ENCODE measurements around the gene IQSEC2. TPM values are rescaled to one million over a fixed set of nuclear protein-coding genes. Genes with fewer than 3 reads are reported as not detected.

IQSEC2 gene
- total RNA-seq, 1 donor from 2014 or later, result 3.4 TPM

DNA sequence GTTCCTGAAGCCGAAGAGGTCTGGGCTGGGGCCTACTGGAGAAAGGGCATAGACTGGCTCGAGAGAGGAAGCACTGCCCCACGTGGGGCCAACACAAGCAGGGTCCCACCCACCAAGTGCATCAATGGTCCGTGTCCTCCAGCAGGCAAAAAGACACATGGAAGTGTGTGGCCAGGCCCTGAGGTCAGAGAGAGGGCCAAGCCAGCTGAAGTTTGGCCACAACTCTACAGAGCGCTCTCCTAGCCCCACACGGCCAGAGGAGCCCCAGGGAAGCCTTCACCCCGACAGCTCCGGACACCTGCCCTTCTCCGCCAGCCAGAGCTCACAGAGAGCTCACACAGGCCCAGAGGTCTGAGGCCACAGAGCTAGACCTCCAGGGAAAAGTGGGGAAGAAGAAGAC, 47.8 kb downstream of the IQSEC2 start:
- DNase-seq (ENCODE audit: low read depth), result no peak
- Histone ChIP-seq H3K4me3 (ENCODE audit: low read depth, low read length) (no peak overlapping the region), H3K27me3 (ENCODE audit: control insufficient read depth, insufficient read depth, low read length) (no peaks in the 10 kb centered on the region), H3K36me3 (ENCODE audit: control insufficient read depth, insufficient read depth, low read length) (no peaks in the 10 kb centered on the region)
- TF ChIP-seq, protein P1, sequence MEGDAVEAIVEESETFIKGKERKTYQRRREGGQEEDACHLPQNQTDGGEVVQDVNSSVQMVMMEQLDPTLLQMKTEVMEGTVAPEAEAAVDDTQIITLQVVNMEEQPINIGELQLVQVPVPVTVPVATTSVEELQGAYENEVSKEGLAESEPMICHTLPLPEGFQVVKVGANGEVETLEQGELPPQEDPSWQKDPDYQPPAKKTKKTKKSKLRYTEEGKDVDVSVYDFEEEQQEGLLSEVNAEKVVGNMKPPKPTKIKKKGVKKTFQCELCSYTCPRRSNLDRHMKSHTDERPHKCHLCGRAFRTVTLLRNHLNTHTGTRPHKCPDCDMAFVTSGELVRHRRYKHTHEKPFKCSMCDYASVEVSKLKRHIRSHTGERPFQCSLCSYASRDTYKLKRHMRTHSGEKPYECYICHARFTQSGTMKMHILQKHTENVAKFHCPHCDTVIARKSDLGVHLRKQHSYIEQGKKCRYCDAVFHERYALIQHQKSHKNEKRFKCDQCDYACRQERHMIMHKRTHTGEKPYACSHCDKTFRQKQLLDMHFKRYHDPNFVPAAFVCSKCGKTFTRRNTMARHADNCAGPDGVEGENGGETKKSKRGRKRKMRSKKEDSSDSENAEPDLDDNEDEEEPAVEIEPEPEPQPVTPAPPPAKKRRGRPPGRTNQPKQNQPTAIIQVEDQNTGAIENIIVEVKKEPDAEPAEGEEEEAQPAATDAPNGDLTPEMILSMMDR (IDR thresholded peaks at IDR 0.05; ENCODE audit: insufficient read depth, low read length, severe bottlenecking), result no peak
- FAIRE-seq, result no peak

GRCh38 chrX:53230116-53230515, 51.3 kb downstream of the IQSEC2 start:
- no peak for FAIRE-seq
- TF ChIP-seq, protein P1 (IDR thresholded peaks at IDR 0.05; ENCODE audit: insufficient read depth, low read length, severe bottlenecking), result no peak
- Histone ChIP-seq H3K4me3 (ENCODE audit: low read depth, low read length) (no peak overlapping the region), H3K36me3 (ENCODE audit: control insufficient read depth, insufficient read depth, low read length) (no peaks in the 10 kb centered on the region), H3K27me3 (ENCODE audit: control insufficient read depth, insufficient read depth, low read length) (no peaks in the 10 kb centered on the region)
- no peak for DNase-seq (ENCODE audit: low read depth)

- TF ChIP-seq, protein P1 (IDR thresholded peaks at IDR 0.05; ENCODE audit: insufficient read depth, low read length, severe bottlenecking), result no peak
- Histone ChIP-seq H3K36me3 (ENCODE audit: control insufficient read depth, insufficient read depth, low read length) (peaks cover 1% of the 10 kb centered on the region), H3K27me3 (ENCODE audit: control insufficient read depth, insufficient read depth, low read length) (no peaks in the 10 kb centered on the region), H3K4me3 (ENCODE audit: low read depth, low read length) (no peak overlapping the region)
- FAIRE-seq, result no peak
- no peak for DNase-seq (ENCODE audit: low read depth)
Observed at GRCh38 chrX:53227224-53227765, 54.1 kb downstream of the IQSEC2 start.

GRCh38 chrX:53224860-53225797, 56.3 kb downstream of the IQSEC2 start, which contains the start of gene KDM5C:
Gene KDM5C (minus strand): TSS chrX:53225207. CDS start chrX:53224889, 318 bp downstream.
- TF ChIP-seq, protein P1 (IDR thresholded peaks at IDR 0.05; ENCODE audit: insufficient read depth, low read length, severe bottlenecking), result no peak
- H3K36me3 ChIP-seq (ENCODE audit: control insufficient read depth, insufficient read depth, low read length), result peaks cover 9% of the 10 kb centered on the region
- FAIRE-seq (no peak), DNase-seq (ENCODE audit: low read depth) (peak; percentile 69)
- peak within 1 kb of the TSS; percentile 83 for H3K4me3 ChIP-seq (ENCODE audit: low read depth, low read length)
- H3K27me3 ChIP-seq (ENCODE audit: control insufficient read depth, insufficient read depth, low read length), result no peaks in the 10 kb centered on the region

GRCh38 chrX:53223955-53224859, 57.2 kb downstream of the IQSEC2 start:
- H3K36me3 ChIP-seq (ENCODE audit: control insufficient read depth, insufficient read depth, low read length), result peaks cover 9% of the 10 kb centered on the region
- FAIRE-seq, result no peak
- H3K4me3 ChIP-seq (ENCODE audit: low read depth, low read length), result peak overlapping the region; percentile 83
- TF ChIP-seq, protein P1 (IDR thresholded peaks at IDR 0.05; ENCODE audit: insufficient read depth, low read length, severe bottlenecking), result no peak
- DNase-seq (ENCODE audit: low read depth), result peak; percentile 82
- no peaks in the 10 kb centered on the region for H3K27me3 ChIP-seq (ENCODE audit: control insufficient read depth, insufficient read depth, low read length)

All from bronchial epithelial cell (primary cell).